ENCODE data around the gene ATP1A2.

DNA sequence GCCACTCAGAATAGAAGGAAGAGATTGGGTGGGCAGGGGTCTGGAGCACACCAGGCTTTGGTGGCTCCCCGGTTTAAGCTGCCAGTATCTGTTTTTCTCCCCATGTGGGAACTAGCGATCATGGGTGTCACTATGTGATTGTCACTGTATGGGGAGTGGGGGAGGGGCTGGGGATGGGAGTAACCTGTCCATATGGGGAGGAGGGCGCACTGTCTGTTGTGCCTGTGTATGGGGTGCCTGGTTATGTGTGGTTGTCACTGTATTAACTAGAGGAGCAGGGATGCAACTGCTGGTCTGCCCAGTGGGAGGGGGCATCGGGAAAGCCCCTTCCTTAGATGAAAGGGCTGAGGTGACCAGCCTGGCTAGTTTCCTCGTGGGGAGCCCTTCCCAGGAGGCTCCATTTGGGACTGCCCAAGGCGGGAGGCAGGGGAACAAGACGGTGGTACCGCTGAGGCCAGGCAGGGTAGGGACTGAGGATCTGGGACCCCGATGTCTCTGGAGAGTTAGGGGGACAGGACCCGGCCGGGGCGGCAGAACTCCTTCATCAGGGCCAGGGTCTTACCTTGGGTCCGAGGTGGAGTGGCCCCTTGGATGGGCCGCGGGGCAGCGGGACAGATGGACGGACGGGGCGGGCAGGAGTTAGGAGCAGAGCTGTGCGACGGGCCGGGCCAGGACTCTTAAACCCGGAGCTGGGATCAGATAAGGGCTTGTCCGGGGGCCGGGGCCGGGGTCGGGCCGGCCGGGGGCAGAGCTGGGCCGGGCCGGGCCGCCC is 45.9 kb upstream of the ATP1A2 start, which contains the start of gene KCNJ10:
- TF ChIP-seq CTCF (IDR thresholded peaks at IDR 0.05), result no peak
- TF ChIP-seq REST (IDR thresholded peaks at IDR 0.05; ENCODE audit: insufficient read depth in 1 of 2, low read depth in 2 of 2, low read length in 1 of 2), result no peak
- no peak for TF ChIP-seq POLR2AphosphoS5 (IDR thresholded peaks at IDR 0.05; ENCODE audit: low read depth, low read length)
- no peak for TF ChIP-seq TCF7L2 (IDR thresholded peaks at IDR 0.05; ENCODE audit: low read depth, low read length)

All from Panc1 (cell line).